H1 (cell line): Measurements from ENCODE around the gene SLC7A6OS. TPM values are rescaled to one million over a fixed set of nuclear protein-coding genes. Genes with fewer than 3 reads are reported as not detected.

Experiments used
- CTCF ChIA-PET: fragments of 300-600 bp; sonication (Branson Sonifier 250); formaldehyde crosslinking; loops from one replicate; lab custom pipeline; 2021; ENCODE audit not compliant: partially characterized antibody; lab: Charles Lee
- POLR2A ChIA-PET: fragments of 300-600 bp; sonication (Branson Sonifier 250); formaldehyde crosslinking; loops from one replicate; lab custom pipeline; 2021; ENCODE audit warnings: inconsistent platforms; ENCODE audit not compliant: partially characterized antibody; lab: Charles Lee
- DNase-seq, 2 experiments: peaks; one replicate each; pipeline versions ENCODE4 v3.0.0 to v3.0.0-alpha.2; 2010 to 2022; ENCODE audit warnings: low spot score in 2 of 2, low read depth in 1 of 2, mixed read lengths in 1 of 2
- FAIRE-seq: peaks from 2 replicates; lab custom pipeline; 2011; peaks lifted over from hg19 to GRCh38; lab: Jason Lieb, UNC
- H2AFZ ChIP-seq: 2 replicates; pipeline ENCODE4 v1.8.1; 2012; ENCODE audit warnings: low read length, inconsistent platforms
- H2AK5ac ChIP-seq: 2 replicates; pipeline ENCODE4 v1.6.1; 2013; ENCODE audit warnings: low read depth, low read length
- H2BK120ac ChIP-seq: replicated peaks from 2 replicates; pipeline ENCODE3; 2013; ENCODE audit warnings: low read depth, low read length, inconsistent platforms
- H2BK12ac ChIP-seq: 2 replicates; pipeline ENCODE4 v1.6.1; 2013; ENCODE audit warnings: low read depth, low read length
- H2BK15ac ChIP-seq: 2 replicates; pipeline ENCODE4 v1.6.1; 2013; ENCODE audit warnings: low read length
- H2BK20ac ChIP-seq: 2 replicates; pipeline ENCODE4 v1.6.1; 2013; ENCODE audit warnings: low read length
- H2BK5ac ChIP-seq: 2 replicates; pipeline ENCODE4 v1.6.1; 2013; ENCODE audit warnings: low read depth, low read length
- H3K14ac ChIP-seq: 2 replicates; pipeline ENCODE4 v1.6.1; 2013; ENCODE audit warnings: inconsistent platforms; ENCODE audit not compliant: insufficient read length
- H3K18ac ChIP-seq: 2 replicates; pipeline ENCODE4 v1.6.1; 2013; ENCODE audit warnings: low read length; ENCODE audit errors: extremely low read depth
- H3K23ac ChIP-seq: 2 replicates; pipeline ENCODE4 v1.6.1; 2013; ENCODE audit warnings: inconsistent platforms; ENCODE audit not compliant: insufficient read length
- H3K23me2 ChIP-seq: 2 replicates; pipeline ENCODE4 v1.6.1; 2013; ENCODE audit warnings: low read depth, low read length
- H3K27ac ChIP-seq: 2 replicates; pipeline ENCODE4 v1.6.1; 2011; ENCODE audit warnings: low read depth, low read length, inconsistent platforms
- H3K27me3 ChIP-seq, 4 experiments: replicated peaks in 1 of 4; 1 replicate in 1 of 4; 2 replicates in 3 of 4; pipeline versions ENCODE4 v1.6.1 to v1.8.1; 2011 to 2013; ENCODE audit warnings: low read length in 3 of 4, mild to moderate bottlenecking in 3 of 4, inconsistent platforms in 2 of 4, mixed read lengths in 2 of 4, moderate library complexity in 1 of 4; ENCODE audit not compliant: control insufficient read depth in 3 of 4, insufficient read depth in 3 of 4; ENCODE audit errors: extremely low read depth in 1 of 4
- H3K36me3 ChIP-seq, 4 experiments: 2 replicates each; pipeline versions ENCODE4 v1.6.1 to v1.8.1; 2011 to 2013; ENCODE audit warnings: mild to moderate bottlenecking in 4 of 4, low read length in 3 of 4, moderate library complexity in 2 of 4, control low read depth in 1 of 4, inconsistent platforms in 1 of 4; ENCODE audit not compliant: insufficient read depth in 4 of 4, control insufficient read depth in 2 of 4
- H3K4ac ChIP-seq: replicated peaks from 2 replicates; pipeline ENCODE3; 2013; ENCODE audit warnings: low read length, low read depth, mixed read lengths, inconsistent platforms; ENCODE audit not compliant: insufficient read length
- H3K4me1 ChIP-seq, 4 experiments: replicated peaks in 1 of 4; 1 replicate in 1 of 4; 2 replicates in 3 of 4; pipeline versions ENCODE4 v1.6.1 to v1.8.1; 2011 to 2013; ENCODE audit warnings: low read length in 3 of 4, inconsistent platforms in 2 of 4, mixed read lengths in 1 of 4; ENCODE audit not compliant: insufficient read depth in 4 of 4, control insufficient read depth in 3 of 4
- H3K4me2 ChIP-seq, 2 experiments: 2 replicates each; pipeline versions ENCODE4 v1.6.1 to v1.8.1; 2011 to 2013; ENCODE audit warnings: low read depth in 2 of 2, low read length in 2 of 2, control low read depth in 1 of 2, inconsistent platforms in 1 of 2, mild to moderate bottlenecking in 1 of 2; ENCODE audit not compliant: insufficient read depth in 1 of 2
- H3K4me3 ChIP-seq, 4 experiments: fragments of 200-600, 300-600 bp in 1 of 4; sonication (generic), shearing (Covaris generic), sonication (Bioruptor Twin) in 1 of 4; 2 replicates each; pipeline versions ENCODE4 v1.5.1 to v1.8.1; 2011 to 2016; ENCODE audit warnings: low read length in 4 of 4, low read depth in 3 of 4, control low read depth in 2 of 4, inconsistent platforms in 2 of 4, mild to moderate bottlenecking in 2 of 4, mixed read lengths in 1 of 4, moderate library complexity in 1 of 4; ENCODE audit not compliant: insufficient read depth in 2 of 4; ENCODE audit errors: extremely low read depth in 1 of 4
- H3K56ac ChIP-seq: replicated peaks from 2 replicates; pipeline ENCODE3; 2013; ENCODE audit warnings: low read depth, mild to moderate bottlenecking, mixed read lengths, low read length, inconsistent platforms; ENCODE audit not compliant: insufficient read length
- H3K79me1 ChIP-seq: 2 replicates; pipeline ENCODE4 v1.6.1; 2013; ENCODE audit warnings: low read depth, low read length, control low read depth
- H3K79me2 ChIP-seq, 2 experiments: 2 replicates each; pipeline versions ENCODE4 v1.6.1 to v1.8.1; 2012 to 2013; ENCODE audit warnings: low read length in 2 of 2, mild to moderate bottlenecking in 2 of 2, inconsistent platforms in 1 of 2; ENCODE audit not compliant: insufficient read depth in 2 of 2, control insufficient read depth in 1 of 2
- H3K9ac ChIP-seq, 4 experiments: replicated peaks in 1 of 4; 1 replicate in 1 of 4; 2 replicates in 3 of 4; pipeline versions ENCODE4 v1.6.1 to v1.8.1; 2011 to 2013; ENCODE audit warnings: low read depth in 3 of 4, low read length in 3 of 4, control low read depth in 2 of 4, mild to moderate bottlenecking in 2 of 4, moderate library complexity in 2 of 4, inconsistent platforms in 1 of 4; ENCODE audit errors: extremely low read depth in 1 of 4
- H3K9me3 ChIP-seq, 2 experiments: 2 replicates each; pipeline versions ENCODE4 v1.6.1 to v1.8.1; 2012 to 2013; ENCODE audit warnings: mild to moderate bottlenecking in 2 of 2, moderate library complexity in 2 of 2, control low read depth in 1 of 2, inconsistent platforms in 1 of 2, low read depth in 1 of 2, low read length in 1 of 2, mixed read lengths in 1 of 2; ENCODE audit not compliant: insufficient read depth in 2 of 2
- H4K20me1 ChIP-seq, 2 experiments: replicated peaks in 1 of 2; 2 replicates each; pipeline versions ENCODE3 to v1.8.1; 2011 to 2013; ENCODE audit warnings: inconsistent platforms in 2 of 2, low read length in 2 of 2, mild to moderate bottlenecking in 1 of 2; ENCODE audit not compliant: insufficient read depth in 2 of 2, control insufficient read depth in 1 of 2
- H4K5ac ChIP-seq: 2 replicates; pipeline ENCODE4 v1.6.1; 2013; ENCODE audit warnings: low read length, low read depth, mixed read lengths, inconsistent platforms; ENCODE audit not compliant: insufficient read length
- H4K8ac ChIP-seq: 2 replicates; pipeline ENCODE4 v1.8.0; 2013; ENCODE audit warnings: mild to moderate bottlenecking, moderate library complexity, low read length, inconsistent platforms; ENCODE audit not compliant: insufficient read depth; ENCODE audit errors: extremely low read depth
- H4K91ac ChIP-seq: replicated peaks from 2 replicates; pipeline ENCODE3; 2013; ENCODE audit warnings: low read length, mixed read lengths, inconsistent platforms; ENCODE audit not compliant: insufficient read length
- ATF2 ChIP-seq: IDR thresholded peaks from 2 replicates; pipeline ENCODE4 v1.6.1; 2012; ENCODE audit warnings: low read length, inconsistent platforms
- BACH1 ChIP-seq: IDR thresholded peaks from 2 replicates; pipeline ENCODE4 v1.6.1; 2012; ENCODE audit warnings: low read length, improper control_type of control experiment
- CBX8 ChIP-seq: fragments of 300-800, 300-1000 bp; sonication (generic); IDR thresholded peaks from 2 replicates; pipeline ENCODE4 v1.7.1; 2016; ENCODE audit warnings: low read depth, low read length, borderline replicate concordance
- CHD2 ChIP-seq: IDR thresholded peaks from 2 replicates; pipeline ENCODE4 v1.6.1; 2012; ENCODE audit warnings: low read length, improper control_type of control experiment
- KDM5A ChIP-seq: fragments of 200-600 bp; IDR thresholded peaks from 2 replicates; pipeline ENCODE4 v1.7.1; 2012; ENCODE audit warnings: mild to moderate bottlenecking, low read length, inconsistent platforms, mixed read lengths
- POU5F1 ChIP-seq: IDR thresholded peaks from 2 replicates; pipeline ENCODE4 v1.6.1; 2011; ENCODE audit warnings: low read depth, mild to moderate bottlenecking, low read length, moderate library complexity
- SUZ12 ChIP-seq: fragments of 200-600 bp; sonication (generic); IDR thresholded peaks from 2 replicates; pipeline ENCODE4 v1.6.1; 2012; ENCODE audit warnings: mild to moderate bottlenecking, inconsistent platforms, low read length, moderate library complexity, mixed read lengths
- WGBS, 2 experiments: shearing (Covaris generic) in 1 of 2; methylation state at CpG; one replicate each; pipeline versions ENCODE4 v1.1.6 to v1.1.7; 2013 to 2015; ENCODE audit warnings: low lambda C conversion rate in 2 of 2, mixed read lengths in 2 of 2, inconsistent platforms in 1 of 2, low coverage in 1 of 2, missing lambda C conversion rate in 1 of 2; ENCODE audit not compliant: insufficient replicate concordance in 2 of 2, insufficient coverage in 1 of 2, insufficient read length in 1 of 2; ENCODE audit errors: extremely low coverage in 1 of 2, missing lambda C conversion rate in 1 of 2; 5-methylcytosine and 5-hydroxymethylcytosine counted together
- polyA plus RNA-seq, 7 experiments: library from polyadenylated mRNA; depleted of rRNA in 3 of 7; stranded (reverse) in 5 of 7; unstranded in 2 of 7; fragments of >200 nt in 5 of 7; fragments of 200-250 nt in 2 of 7; gene quantifications; 1 replicate in 5 of 7; 2 replicates in 1 of 7; 4 replicates in 1 of 7; pipeline versions ENCODE4 v1.2.1 to v1.2.3, GENCODE V29; 2011 to 2013; ENCODE audit warnings: missing spikeins in 2 of 7, mixed read lengths in 2 of 7
- total RNA-seq: library from RNA; stranded (reverse); fragmentation: NEBNext Ultra II Directional; extraction: Animal tissue kit (Norgen Biotek cat#: 25700); gene quantifications from 2 replicates; pipeline ENCODE4 v1.2.1, GENCODE V29; 2021

Gene SLC7A6OS
- total and polyA plus RNA-seq, 2 of the 8 experiments (the other 6 are each of a cell fraction or from before 2014, with no cell fraction given) = 7.3 to 21.3 TPM

- Histone ChIP-seq H4K8ac (no peak overlapping the region), H2BK20ac (no peak overlapping the region), H3K9me3 (no peaks in the 10 kb centered on the region), H4K5ac (no peak overlapping the region), H2AFZ (no peak overlapping the region), H3K79me1 (peaks cover 2% of the 10 kb centered on the region; the same call in 1 of the 2 replicates), H3K4me2 (no peak overlapping the region), H4K20me1 (no peaks in the 10 kb centered on the region), H3K27me3 (peaks cover 0 to 2% (median 0%) of the 10 kb centered on the region in 4 experiments; a peak in 3 of 7 replicates), H3K56ac (no peak overlapping the region), H3K4me3 (no peak overlapping the region), H3K23me2 (no peaks in the 10 kb centered on the region), H2BK120ac (no peak overlapping the region), H2BK12ac (no peak overlapping the region), H2AK5ac (no peak overlapping the region), H3K4ac (no peak overlapping the region), H3K18ac (no peak overlapping the region), H3K14ac (no peak overlapping the region), H3K23ac (no peak overlapping the region), H4K91ac (no peak overlapping the region), H3K4me1 (no peaks in the 10 kb centered on the region; a peak in 1 of 7 replicates), H3K79me2 (no peaks in the 10 kb centered on the region), H3K36me3 (no peaks in the 10 kb centered on the region), H3K27ac (no peak overlapping the region), H2BK5ac (no peak overlapping the region), H2BK15ac (no peak overlapping the region), H3K9ac (no peak overlapping the region)
- WGBS, 2 experiments = 92% methylated on average over 6 of the region's 6 CpGs; no CpG with 5 or more reads in 1 of the 2 experiments
- no peak for DNase-seq
- ChIA-PET CTCF (interaction anchor here (1.4 to 6.2 kb wide), 2 partner anchors 10 to 61 kb away, joined by 4 to 108 read pairs; partner anchors contain the start of gene SLC7A6), POLR2A (interaction anchor here (1.1 to 3.7 kb wide), 4 partner anchors 10 to 60 kb away, joined by 3 to 10 read pairs (median 4); partner anchors contain the start of genes PRMT7 and SLC7A6OS)
- FAIRE-seq = no peak
- TF ChIP-seq CHD2 (no peak), SUZ12 (no peak), ATF2 (no peak), CBX8 (no peak), KDM5A (no peak), POU5F1 (no peak), BACH1 (no peak)
These were observed 59.8 kb downstream of the SLC7A6OS start for GRCh38 chr16:68250951-68251350.
